Activated CD8-positive, alpha-beta memory T cell treated with anti-CD3 and anti-CD28 coated beads, Interleukin-2, amount 10 ng/mL, durations not matched to agents 7 days and 5 days (primary cell): ENCODE data around the gene ZBED4. TPM values are rescaled to one million over a fixed set of nuclear protein-coding genes. Genes with fewer than 3 reads are reported as not detected.
"Not testable (repeated sequence)": the region's sequence is repeated elsewhere in the genome, so short reads cannot be mapped to it uniquely, and the experiment has no call there.

ENCODE experiments used
- ATAC-seq: fragments of 150-1000 bp; cut with Tn5 transposase; one replicate; pipeline ENCODE4 v1.10.0; 2021; ENCODE audit warnings: moderate library complexity
- CTCF ChIA-PET: fragments of 350-600 bp; sonication (Branson Sonifier 250); formaldehyde crosslinking; loops from one replicate; lab custom pipeline; 2021; ENCODE audit warnings: antibody characterized with exemption; lab: Charles Lee
- DNase-seq: peaks from one replicate; pipeline ENCODE4 v3.0.0-alpha.2; 2020
- H3K27ac Mint-ChIP-seq: one replicate; pipeline ENCODE4 v1.8.0; 2021; ENCODE audit warnings: mild to moderate bottlenecking, mixed read lengths
- H3K27me3 Mint-ChIP-seq: one replicate; pipeline ENCODE4 v1.8.0; 2021; ENCODE audit warnings: mixed read lengths
- H3K36me3 Mint-ChIP-seq: one replicate; pipeline ENCODE4 v1.8.0; 2021; ENCODE audit warnings: mild to moderate bottlenecking, mixed read lengths
- H3K4me1 Mint-ChIP-seq: one replicate; pipeline ENCODE4 v1.8.0; 2021; ENCODE audit warnings: mixed read lengths
- H3K4me3 Mint-ChIP-seq: one replicate; pipeline ENCODE4 v1.8.0; 2021; ENCODE audit warnings: mild to moderate bottlenecking, moderate library complexity, mixed read lengths
- H3K9me3 Mint-ChIP-seq: one replicate; pipeline ENCODE4 v1.8.0; 2022; ENCODE audit warnings: low read depth, mixed read lengths
- total RNA-seq, 2 experiments: library from RNA; stranded (reverse); gene quantifications; one replicate each; pipeline ENCODE4 v1.2.3, GENCODE V29; 2021

Gene ZBED4
- 10 to 100 TPM; 24.1 to 25.7 TPM for total RNA-seq

GRCh38 chr22:49852898-49853894 is at the start of gene ZBED4:
TSS of gene ZBED4 (plus strand) at chr22:49853844. CDS start at chr22:49883663, 29,819 bp downstream.
- Mint-ChIP-seq H3K4me3 (peak within 1 kb of the TSS; percentile 86), H3K27ac (peak within 1 kb of the TSS; percentile 93), H3K27me3 (peaks cover 19% of the 10 kb centered on the region), H3K36me3 (no peaks in the 10 kb centered on the region), H3K9me3 (no peaks in the 10 kb centered on the region), H3K4me1 (peaks cover 45% of the 10 kb centered on the region)
- peak; percentile 98 for DNase-seq
- CTCF ChIA-PET = interaction anchor here (1.0 to 1.5 kb wide), 2 partner anchors 39 to 86 kb away, joined by 3 read pairs; no protein-coding TSS in a partner anchor
- peak; percentile 86 for ATAC-seq

DNA sequence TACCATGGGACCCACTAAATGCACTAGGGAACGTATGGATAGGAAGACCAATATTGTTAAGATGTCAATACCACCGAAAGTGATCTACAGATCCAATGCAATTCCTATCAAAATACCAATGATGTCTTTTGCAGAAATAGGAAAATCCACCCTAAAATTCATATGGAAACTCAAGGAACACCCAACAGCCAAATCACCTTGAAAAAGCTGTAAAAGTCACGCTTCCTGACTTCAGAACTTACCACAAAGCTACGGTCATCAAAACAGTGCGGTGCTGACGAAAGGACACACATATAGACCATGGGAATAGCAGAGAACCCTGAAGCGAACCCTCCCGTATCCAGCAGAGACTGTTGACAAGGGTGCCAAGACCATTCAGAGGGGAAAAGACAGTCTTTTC is 46.5 kb upstream of the ZBED4 start:
- H3K4me3 Mint-ChIP-seq = peak overlapping the region; percentile 27
- CTCF ChIA-PET = interaction anchor here (1.0 to 1.5 kb wide), 2 partner anchors 17 to 39 kb away, joined by 3 to 5 read pairs; no protein-coding TSS in a partner anchor
- peak overlapping the region; percentile 75 for H3K27ac Mint-ChIP-seq
- no peaks in the 10 kb centered on the region for H3K9me3 Mint-ChIP-seq
- no peak for DNase-seq
- H3K27me3 Mint-ChIP-seq = no peaks in the 10 kb centered on the region
- peaks cover 43% of the 10 kb centered on the region for H3K36me3 Mint-ChIP-seq
- peaks cover 58% of the 10 kb centered on the region for H3K4me1 Mint-ChIP-seq
- ATAC-seq = no peak

DNA sequence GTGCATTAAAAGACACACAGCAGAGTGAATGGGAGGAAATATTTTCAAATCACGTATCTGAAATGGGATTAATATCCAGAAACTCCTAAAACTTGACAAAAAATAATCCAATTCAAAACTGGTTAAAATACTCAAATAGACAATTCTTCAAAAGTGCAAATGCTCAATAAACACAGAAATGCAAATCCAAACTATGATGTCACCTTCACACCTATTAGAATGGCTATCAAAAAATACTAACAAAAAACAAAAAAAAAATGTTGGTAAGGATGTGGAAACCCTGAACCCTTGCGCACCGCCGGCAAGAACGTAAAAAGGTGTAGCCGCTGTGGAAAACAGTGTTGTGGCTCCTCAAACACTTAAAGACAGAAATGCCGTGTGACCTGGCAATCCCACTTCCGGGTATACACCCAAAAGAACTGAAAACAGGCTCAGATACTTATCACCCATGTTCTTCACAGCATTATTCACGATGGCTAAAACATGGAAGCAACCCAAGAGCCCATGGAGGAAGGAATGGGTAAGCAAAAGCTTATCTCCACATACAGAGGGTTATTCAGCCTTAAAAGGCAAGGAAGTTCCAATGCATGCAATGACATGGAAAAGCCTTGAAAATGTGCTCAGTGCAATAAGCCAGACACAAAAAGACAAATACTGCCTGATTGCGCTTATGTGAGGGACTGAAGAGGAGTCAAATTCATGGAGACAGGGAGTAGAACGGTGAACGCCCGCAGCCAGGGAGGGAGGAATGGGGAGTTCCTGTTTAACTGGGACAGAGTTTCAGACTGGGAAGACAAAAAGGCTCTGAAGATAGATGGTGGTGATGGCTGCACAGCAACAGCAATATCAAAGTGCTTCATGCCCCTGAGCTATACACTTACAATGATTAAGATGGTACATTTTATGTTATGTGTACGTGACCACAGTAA is 45.6 kb upstream of the ZBED4 start:
- Mint-ChIP-seq H3K4me3 (peak overlapping the region; percentile 27), H3K27me3 (no peaks in the 10 kb centered on the region), H3K27ac (peak overlapping the region; percentile 75), H3K9me3 (no peaks in the 10 kb centered on the region), H3K36me3 (peaks cover 40% of the 10 kb centered on the region), H3K4me1 (peaks cover 60% of the 10 kb centered on the region)
- ATAC-seq = peak; percentile 88
- CTCF ChIA-PET = interaction anchor here (0.6 to 1.0 kb wide), 2 partner anchors 18 to 90 kb away, joined by 3 read pairs; no protein-coding TSS in a partner anchor
- peak; percentile 80 for DNase-seq

DNA sequence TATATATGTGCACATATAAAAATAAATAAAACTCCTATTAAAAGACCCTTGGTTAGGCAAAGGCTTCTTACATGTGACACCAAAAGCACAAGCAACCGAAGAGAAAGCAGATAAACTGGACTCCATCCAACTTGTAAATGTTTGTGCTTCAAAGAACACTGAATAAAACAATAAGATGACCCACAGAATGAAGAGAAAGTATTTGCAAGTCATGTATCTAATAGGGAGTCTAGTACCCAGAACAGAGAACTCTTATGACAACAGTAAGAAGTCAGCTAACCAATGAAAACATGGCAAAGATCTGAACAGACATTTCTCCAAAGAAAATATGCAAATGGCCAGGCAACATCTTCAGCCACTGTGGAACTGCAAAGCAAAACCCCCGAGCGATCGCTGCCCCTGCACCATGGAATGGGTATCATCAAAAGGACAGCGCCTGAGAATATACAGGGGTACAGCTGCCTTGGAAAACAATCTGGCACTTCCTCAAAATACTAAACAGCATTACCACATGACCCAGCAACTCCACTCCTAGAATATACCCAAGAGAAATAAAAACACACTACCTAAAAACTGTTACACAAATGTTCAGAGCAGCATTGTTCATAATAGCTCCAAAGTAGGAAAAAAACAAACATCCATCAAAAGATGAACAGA is 43.2 kb upstream of the ZBED4 start:
- H3K36me3 Mint-ChIP-seq = peaks cover 30% of the 10 kb centered on the region
- ATAC-seq = no peak

DNA sequence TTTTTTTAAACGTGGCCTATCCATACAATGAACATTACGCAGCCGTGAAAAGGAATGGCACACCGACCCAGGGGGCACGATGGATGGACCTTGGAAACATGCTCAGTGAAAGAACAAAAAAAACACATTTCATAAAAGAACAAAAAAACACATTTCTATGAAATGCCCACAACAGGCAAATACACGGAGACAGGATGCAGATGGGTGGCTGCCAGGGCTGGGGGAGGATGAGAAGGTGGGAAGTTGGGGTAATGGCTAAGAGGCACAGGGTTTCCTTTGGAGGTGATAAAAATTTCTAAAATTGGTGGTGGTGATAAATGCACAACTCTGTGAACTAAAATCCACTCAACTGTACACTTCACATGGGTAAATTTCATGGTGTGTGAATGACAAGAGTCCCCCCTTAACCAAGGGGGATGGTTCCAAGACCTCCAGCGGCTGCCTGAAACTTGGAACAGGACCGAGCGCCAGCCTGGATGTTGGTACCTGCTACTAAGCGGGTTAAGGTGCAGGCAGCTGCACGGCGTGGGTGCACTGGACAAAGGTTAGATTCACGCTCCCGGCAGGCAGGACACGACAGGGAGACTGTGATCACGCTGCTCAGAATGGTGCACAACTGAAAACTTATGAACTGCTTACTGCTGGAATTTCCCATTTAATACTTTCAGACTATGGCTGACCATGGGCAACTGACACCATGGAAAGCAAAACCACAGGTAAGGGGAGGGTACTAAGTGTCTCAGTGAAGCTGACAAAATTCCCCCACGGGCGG is 42.4 kb upstream of the ZBED4 start:
- H3K27me3 Mint-ChIP-seq = no peaks in the 10 kb centered on the region
- DNase-seq (no peak), ATAC-seq (no peak)
- H3K4me3 Mint-ChIP-seq = no peak overlapping the region
- CTCF ChIA-PET = no interaction called here
- peak overlapping the region; percentile 31 for H3K27ac Mint-ChIP-seq
- peaks cover 28% of the 10 kb centered on the region for H3K36me3 Mint-ChIP-seq
- H3K4me1 Mint-ChIP-seq = peaks cover 71% of the 10 kb centered on the region
- H3K9me3 Mint-ChIP-seq = no peaks in the 10 kb centered on the region

More for the DNA sequence above, 43.2 kb upstream of the ZBED4 start:
- no peak for DNase-seq
- Mint-ChIP-seq H3K4me3 (no peak overlapping the region), H3K27me3 (no peaks in the 10 kb centered on the region), H3K4me1 (peaks cover 66% of the 10 kb centered on the region), H3K27ac (no peak overlapping the region), H3K9me3 (no peaks in the 10 kb centered on the region)
- CTCF ChIA-PET = no interaction called here

DNA sequence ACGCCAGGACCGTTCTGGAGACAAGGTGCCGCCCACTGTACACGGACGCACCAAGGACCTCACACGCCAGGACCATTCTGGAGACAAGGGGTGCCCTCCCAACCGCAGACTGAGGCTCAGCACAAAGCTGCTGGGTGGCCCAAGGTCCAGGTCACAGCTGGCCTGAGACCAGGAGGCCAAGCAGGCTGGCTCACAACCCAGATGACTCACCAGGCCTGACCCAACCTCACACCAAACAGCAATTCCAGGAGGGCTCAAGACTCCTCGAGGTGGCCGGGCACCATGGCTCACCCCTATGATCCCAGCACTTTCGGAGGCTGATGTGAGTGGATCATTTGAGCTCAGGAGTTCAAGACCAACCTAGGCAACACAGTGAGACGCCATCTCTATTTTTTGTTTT is 40.8 kb upstream of the ZBED4 start:
- Mint-ChIP-seq H3K36me3 (peaks cover 30% of the 10 kb centered on the region), H3K4me3 (no peak overlapping the region), H3K4me1 (peaks cover 74% of the 10 kb centered on the region), H3K27me3 (no peaks in the 10 kb centered on the region), H3K9me3 (no peaks in the 10 kb centered on the region), H3K27ac (no peak overlapping the region)
- DNase-seq = no peak
- CTCF ChIA-PET = no interaction called here
- no peak for ATAC-seq

DNA sequence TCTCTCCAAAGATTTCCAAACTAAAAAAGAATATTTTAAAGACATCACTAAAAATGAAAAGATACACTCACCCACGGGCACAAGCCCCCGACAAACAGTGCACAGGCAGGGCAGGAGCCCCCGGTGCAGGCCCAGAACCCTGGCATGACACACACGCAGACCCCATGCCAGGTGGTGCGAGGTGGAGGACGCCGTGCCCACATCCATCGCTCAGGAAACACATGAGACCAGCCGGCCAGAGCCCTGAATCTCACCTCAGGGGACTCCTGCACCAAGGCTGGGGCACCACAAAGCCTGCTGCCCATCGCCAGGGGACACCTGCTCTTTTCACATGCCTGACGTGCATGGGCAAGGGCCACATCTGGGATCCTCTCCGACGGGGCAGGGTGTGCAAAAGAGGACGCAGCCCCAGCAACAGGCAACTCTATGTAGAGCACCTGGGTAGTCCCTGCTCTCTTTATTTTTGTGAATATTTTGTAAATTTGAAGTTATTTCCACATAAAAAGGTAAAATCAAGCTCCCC is 39.4 kb upstream of the ZBED4 start:
- Mint-ChIP-seq H3K27ac (no peak overlapping the region), H3K27me3 (no peaks in the 10 kb centered on the region), H3K4me3 (no peak overlapping the region), H3K4me1 (peaks cover 65% of the 10 kb centered on the region), H3K9me3 (no peaks in the 10 kb centered on the region), H3K36me3 (peaks cover 34% of the 10 kb centered on the region)
- CTCF ChIA-PET = no interaction called here
- ATAC-seq (no peak), DNase-seq (no peak)

- no peak for ATAC-seq
- H3K4me1 Mint-ChIP-seq = peaks cover 61% of the 10 kb centered on the region
- H3K36me3 Mint-ChIP-seq = peaks cover 34% of the 10 kb centered on the region
- no peaks in the 10 kb centered on the region for H3K9me3 Mint-ChIP-seq
- H3K27me3 Mint-ChIP-seq = no peaks in the 10 kb centered on the region
- H3K27ac Mint-ChIP-seq = no peak overlapping the region
- CTCF ChIA-PET = no interaction called here
- no peak overlapping the region for H3K4me3 Mint-ChIP-seq
- DNase-seq = no peak
Measured at GRCh38 chr22:49814856-49815255, 38.8 kb upstream of the ZBED4 start.

GRCh38 chr22:49815641-49816091 is 38.0 kb upstream of the ZBED4 start:
- Mint-ChIP-seq H3K4me1 (peaks cover 54% of the 10 kb centered on the region), H3K27ac (peak overlapping the region; percentile 17), H3K27me3 (no peaks in the 10 kb centered on the region), H3K4me3 (no peak overlapping the region), H3K9me3 (no peaks in the 10 kb centered on the region), H3K36me3 (peaks cover 36% of the 10 kb centered on the region)
- ATAC-seq (peak; percentile 79), DNase-seq (peak; percentile 63)
- CTCF ChIA-PET = no interaction called here

DNA sequence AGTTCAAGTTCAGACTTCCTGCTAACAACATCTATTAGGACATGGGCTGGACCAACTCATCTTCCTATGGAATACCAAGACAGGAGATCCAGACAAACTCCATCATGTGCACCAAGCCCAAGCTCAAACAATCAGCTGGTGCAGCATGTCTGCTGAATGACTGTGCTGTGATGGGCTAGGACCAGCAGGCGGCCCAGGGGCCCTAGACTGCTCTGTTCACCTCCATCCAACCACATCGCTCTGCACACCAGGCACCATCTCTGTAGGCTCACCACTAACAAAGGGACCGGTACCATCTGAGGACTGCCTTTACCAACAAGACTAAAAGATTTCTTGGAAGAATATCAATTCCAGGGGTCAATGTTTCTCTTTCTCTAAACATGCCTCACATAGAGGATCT is 36.3 kb upstream of the ZBED4 start:
- CTCF ChIA-PET = no interaction called here

DNA sequence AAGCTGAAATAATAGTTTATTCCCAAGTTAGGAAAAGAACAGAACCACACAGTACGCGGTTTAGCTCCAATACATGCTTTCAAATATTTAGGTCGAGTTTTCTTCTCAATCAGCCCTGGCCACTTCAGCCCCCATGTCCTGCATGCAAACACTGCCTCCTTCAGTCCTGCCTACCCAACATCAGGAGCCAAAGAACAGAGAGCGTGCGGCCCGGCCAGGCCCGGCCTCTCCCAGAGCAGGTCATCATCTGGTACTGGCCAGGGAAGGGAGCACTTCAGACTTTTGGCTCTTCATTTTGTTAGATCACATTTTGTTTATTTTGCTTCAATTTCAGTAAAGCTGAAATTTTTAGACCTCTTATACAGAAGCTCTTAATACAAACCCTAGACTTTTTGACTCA is 32.7 kb upstream of the ZBED4 start:
- no peaks in the 10 kb centered on the region for H3K9me3 Mint-ChIP-seq
- CTCF ChIA-PET = interaction anchor here (1.4 to 1.9 kb wide), 2 partner anchors 17 to 54 kb away, joined by 4 to 5 read pairs; no protein-coding TSS in a partner anchor
- H3K36me3 Mint-ChIP-seq = peaks cover 57% of the 10 kb centered on the region
- DNase-seq = no peak
- no peak overlapping the region for H3K27ac Mint-ChIP-seq
- H3K27me3 Mint-ChIP-seq = no peaks in the 10 kb centered on the region
- no peak for ATAC-seq
- peaks cover 51% of the 10 kb centered on the region for H3K4me1 Mint-ChIP-seq
- no peak overlapping the region for H3K4me3 Mint-ChIP-seq

More for the DNA sequence above, 36.3 kb upstream of the ZBED4 start:
- no peaks in the 10 kb centered on the region for H3K27me3 Mint-ChIP-seq
- peaks cover 37% of the 10 kb centered on the region for H3K36me3 Mint-ChIP-seq
- H3K27ac Mint-ChIP-seq = no peak overlapping the region
- no peaks in the 10 kb centered on the region for H3K9me3 Mint-ChIP-seq
- no peak for ATAC-seq
- peaks cover 46% of the 10 kb centered on the region for H3K4me1 Mint-ChIP-seq
- DNase-seq = no peak
- H3K4me3 Mint-ChIP-seq = no peak overlapping the region

GRCh38 chr22:49821741-49822140 is 31.9 kb upstream of the ZBED4 start:
- H3K36me3 Mint-ChIP-seq = peaks cover 56% of the 10 kb centered on the region
- not testable (repeated sequence) for ATAC-seq, H3K9me3 Mint-ChIP-seq, H3K27ac Mint-ChIP-seq, DNase-seq, H3K27me3 Mint-ChIP-seq, H3K4me3 Mint-ChIP-seq
- CTCF ChIA-PET = interaction anchor here (1.4 kb wide), 1 partner anchor 54 kb away, joined by 4 read pairs; no protein-coding TSS in a partner anchor
- H3K4me1 Mint-ChIP-seq = peaks cover 45% of the 10 kb centered on the region
